Measurements from ENCODE around the gene LRRC4C. TPM values are rescaled to one million over a fixed set of nuclear protein-coding genes. Genes with fewer than 3 reads are reported as not detected.

LRRC4C gene
- total RNA-seq, 3 donors from 2014 or later = 0.29 to 4.1 TPM; not detected in 1

DNA sequence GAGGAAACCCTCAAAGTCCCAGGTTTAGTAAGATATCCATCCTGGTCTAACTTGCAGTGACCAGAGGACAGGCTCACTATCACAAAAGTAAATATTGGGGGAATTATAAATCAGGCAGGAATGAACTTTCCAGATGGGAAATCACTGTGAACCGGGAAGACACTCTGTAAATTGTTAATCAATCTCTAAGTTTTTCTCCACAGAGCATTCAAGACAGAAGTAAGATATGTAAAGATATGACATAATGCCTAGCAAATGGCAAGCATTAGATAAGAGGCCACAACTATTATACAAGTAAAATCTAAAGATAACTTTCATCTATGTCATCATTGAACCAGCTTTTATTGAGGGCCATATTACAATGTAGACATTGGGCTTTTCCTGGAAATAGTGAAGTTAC is 35.3 kb upstream of the LRRC4C start:
- ATAC-seq (no peak), DNase-seq (no peak)
- H3K4me1 ChIP-seq (ENCODE audit: low read depth) = no peaks in the 10 kb centered on the region
- no peak for TF ChIP-seq CTCF (IDR thresholded peaks at IDR 0.05)
- H3K36me3 ChIP-seq (ENCODE audit: low read depth) = no peaks in the 10 kb centered on the region
- no peaks in the 10 kb centered on the region for H3K9me3 ChIP-seq
- no peak overlapping the region for H3K4me3 ChIP-seq
- intact Hi-C loops (cut with DNase I, micrococcal nuclease) = no loop called here

DNA sequence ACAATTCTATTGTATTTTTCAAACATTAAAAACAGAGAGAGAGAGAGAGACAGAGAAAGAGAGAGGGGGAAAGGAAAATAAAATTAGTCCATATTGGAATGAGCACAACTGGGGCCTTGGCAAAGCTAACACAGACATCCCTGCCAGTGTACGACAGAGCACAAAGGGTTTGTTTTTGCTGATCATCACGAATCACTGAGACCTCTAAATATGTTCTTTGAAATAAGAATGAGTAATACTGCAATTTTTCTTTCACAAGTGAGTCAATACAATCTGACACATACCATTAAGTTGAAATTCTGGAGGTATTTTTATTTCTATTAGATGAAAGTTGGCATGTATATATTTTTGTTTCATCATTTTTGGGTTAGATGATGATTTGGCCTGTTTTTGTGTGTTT is 27.0 kb upstream of the LRRC4C start:
- H3K4me3 ChIP-seq = no peak overlapping the region
- no peak for TF ChIP-seq CTCF (IDR thresholded peaks at IDR 0.05)
- ATAC-seq (no peak), DNase-seq (no peak)
- no peaks in the 10 kb centered on the region for H3K9me3 ChIP-seq
- intact Hi-C loops (cut with DNase I, micrococcal nuclease) = no loop called here
- H3K36me3 ChIP-seq (ENCODE audit: low read depth) = no peaks in the 10 kb centered on the region
- H3K4me1 ChIP-seq (ENCODE audit: low read depth) = no peaks in the 10 kb centered on the region

DNA sequence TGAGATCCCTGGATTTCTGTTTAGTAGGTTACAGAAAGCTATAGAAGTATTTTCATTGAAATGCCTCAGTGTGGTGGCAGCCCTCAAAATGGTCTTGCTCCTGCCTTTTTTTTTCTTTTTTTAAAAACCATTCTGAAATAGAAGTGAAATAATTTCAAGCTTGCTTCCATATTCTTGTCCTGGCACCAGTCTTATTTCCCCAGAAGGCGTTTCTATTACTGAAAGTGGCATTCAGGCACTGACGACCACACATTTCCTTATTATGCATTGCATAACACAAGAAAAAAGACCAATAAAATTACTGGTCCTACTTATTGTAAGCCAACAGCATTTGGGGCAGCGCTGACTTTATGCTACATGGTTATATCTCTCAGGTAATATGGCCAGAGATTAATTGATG is 24.5 kb upstream of the LRRC4C start:
- no peak for TF ChIP-seq CTCF (IDR thresholded peaks at IDR 0.05)
- ATAC-seq (peak; percentile 55), DNase-seq (peak in 1 of 3 donors; percentile 1)
- intact Hi-C loops (cut with DNase I, micrococcal nuclease) = no loop called here
- Histone ChIP-seq H3K4me1 (ENCODE audit: low read depth) (no peaks in the 10 kb centered on the region), H3K36me3 (ENCODE audit: low read depth) (no peaks in the 10 kb centered on the region), H3K4me3 (no peak overlapping the region), H3K9me3 (no peaks in the 10 kb centered on the region)

GRCh38 chr11:41479179-41479578 is 19.7 kb upstream of the LRRC4C start:
- TF ChIP-seq CTCF (IDR thresholded peaks at IDR 0.05) = no peak
- no peak for DNase-seq
- intact Hi-C loops (cut with DNase I, micrococcal nuclease) = no loop called here
- Histone ChIP-seq H3K9me3 (no peaks in the 10 kb centered on the region), H3K4me1 (ENCODE audit: low read depth) (no peaks in the 10 kb centered on the region), H3K36me3 (ENCODE audit: low read depth) (no peaks in the 10 kb centered on the region), H3K4me3 (no peak overlapping the region)
- no peak for ATAC-seq

DNA sequence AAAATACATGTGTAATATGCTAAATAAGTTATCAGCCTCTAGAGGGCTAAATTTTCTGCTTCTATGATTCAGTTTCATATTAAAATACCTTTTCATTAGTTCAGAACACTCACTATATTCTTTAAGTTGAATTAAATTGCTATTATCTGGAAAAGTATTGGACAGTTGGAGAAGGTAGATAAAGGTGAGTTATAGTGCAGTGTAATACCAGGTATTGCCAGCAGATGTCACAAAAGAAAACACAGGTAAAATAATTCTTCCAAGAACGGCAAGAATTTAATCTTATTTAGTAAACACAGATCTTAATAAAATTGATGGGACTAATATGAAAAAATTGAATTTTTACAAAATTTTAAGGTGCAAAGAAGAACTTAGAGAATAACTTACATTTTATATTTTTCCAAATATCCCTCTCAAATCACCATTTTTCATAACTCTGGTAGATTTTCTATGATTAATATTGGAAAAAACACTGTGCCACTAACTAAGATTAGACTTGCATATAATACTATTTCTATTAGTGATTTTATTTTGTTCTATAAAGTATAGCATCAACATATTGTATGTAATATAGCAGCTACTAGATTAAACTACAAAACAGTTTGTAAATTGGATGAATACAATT is 1.7 kb upstream of the LRRC4C start:
- intact Hi-C loops (cut with DNase I, micrococcal nuclease) = loop anchor here in 1 of 2 donors (10.0 kb wide), 1 partner anchor 1064 kb away; no protein-coding TSS in a partner anchor
- Histone ChIP-seq H3K9me3 (peaks cover 3% of the 10 kb centered on the region), H3K4me3 (no peak overlapping the region), H3K4me1 (ENCODE audit: low read depth) (no peaks in the 10 kb centered on the region), H3K36me3 (ENCODE audit: low read depth) (no peaks in the 10 kb centered on the region)
- DNase-seq (peak in 1 of 3 donors; percentile 25), ATAC-seq (no peak)
- TF ChIP-seq CTCF (IDR thresholded peaks at IDR 0.05) = peak; percentile 37

DNA sequence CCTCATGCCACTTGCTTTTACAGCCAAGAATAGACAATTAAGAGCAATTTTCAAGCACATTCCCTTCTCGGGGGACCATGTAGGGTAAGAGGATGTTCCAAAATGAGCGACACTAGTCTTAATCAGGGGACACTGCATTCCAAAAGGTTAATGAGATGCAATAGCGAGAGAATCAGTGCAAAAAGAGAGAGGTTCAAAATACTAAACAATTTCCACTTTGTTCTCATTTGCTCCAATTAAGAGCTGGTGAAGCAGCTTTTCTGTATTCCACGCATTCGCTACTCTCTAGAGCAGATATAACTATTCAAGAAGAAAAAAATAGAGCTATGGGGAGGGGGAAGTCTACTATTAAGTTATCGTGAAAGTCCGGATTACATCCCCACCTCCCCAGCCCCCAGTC is 811 bp downstream of the LRRC4C start:
- no peaks in the 10 kb centered on the region for H3K4me1 ChIP-seq (ENCODE audit: low read depth)
- ATAC-seq (no peak), DNase-seq (no peak)
- H3K4me3 ChIP-seq = no peak overlapping the region
- TF ChIP-seq CTCF (IDR thresholded peaks at IDR 0.05) = no peak
- intact Hi-C loops (cut with DNase I, micrococcal nuclease) = no loop called here
- H3K9me3 ChIP-seq = peaks cover 3% of the 10 kb centered on the region
- H3K36me3 ChIP-seq (ENCODE audit: low read depth) = no peaks in the 10 kb centered on the region

All from mucosa of descending colon (tissue), 3 donors.